Upper lobe of left lung (tissue), 6 donors: ENCODE measurements around the gene F12. TPM values are rescaled to one million over a fixed set of nuclear protein-coding genes. Genes with fewer than 3 reads are reported as not detected.

Source experiments
- ATAC-seq, 2 donors: fragments of 200-7000 bp; cut with Tn5 transposase; one replicate each; pipeline ENCODE4 v1.9.1; 2022; ENCODE audit warnings: mild to moderate bottlenecking in 2 of 2, moderate library complexity in 2 of 2; ENCODE audit not compliant: low FRiP score in 2 of 2
- DNase-seq, 2 donors: peaks; one replicate each; pipeline ENCODE4 v3.0.0-alpha.2; 2019 to 2020
- H3K27ac ChIP-seq, 4 donors: fragments of 200-600 bp; sonication (generic); one replicate each; pipeline ENCODE4 v1.5.1; 2016 to 2019
- H3K27me3 ChIP-seq, 4 donors: fragments of 200-600 bp; sonication (generic); one replicate each; pipeline ENCODE4 v1.5.1; 2017 to 2019
- H3K36me3 ChIP-seq, 4 donors: fragments of 200-600 bp; sonication (generic); one replicate each; pipeline ENCODE4 v1.5.1; 2016 to 2019
- H3K4me1 ChIP-seq, 4 donors: fragments of 200-600 bp; sonication (generic); one replicate each; pipeline ENCODE4 v1.5.1; 2018 to 2019
- H3K4me3 ChIP-seq, 4 donors: fragments of 200-600 bp; sonication (generic); one replicate each; pipeline ENCODE4 v1.5.1; 2017 to 2019; ENCODE audit warnings: mild to moderate bottlenecking in 2 of 4, moderate library complexity in 1 of 4
- H3K9me3 ChIP-seq, 4 donors: fragments of 200-600 bp; sonication (generic); one replicate each; pipeline ENCODE4 v1.5.1; 2018 to 2019
- CTCF ChIP-seq, 6 experiments: fragments of 450-650 bp in 4 of 6; fragments of 200-600 bp in 2 of 6; sonication (generic) in 2 of 6; IDR thresholded peaks; one replicate each; pipeline ENCODE4 v1.5.1; 2016 to 2019; ENCODE audit warnings: antibody characterized with exemption in 6 of 6
- EP300 ChIP-seq, 4 donors: sonication (generic); formaldehyde crosslinking; IDR thresholded peaks; one replicate each; pipeline ENCODE4 v1.5.1; 2017; ENCODE audit warnings: antibody characterized with exemption in 4 of 4, control low read depth in 2 of 4
- POLR2A ChIP-seq, 4 donors: fragments of 450-650 bp; IDR thresholded peaks; one replicate each; pipeline ENCODE4 v1.5.1; 2016 to 2017; ENCODE audit warnings: antibody characterized with exemption in 4 of 4, mild to moderate bottlenecking in 2 of 4
- POLR2AphosphoS5 ChIP-seq, 2 donors: sonication (generic); formaldehyde crosslinking; IDR thresholded peaks; one replicate each; pipeline ENCODE4 v1.5.1; 2017; ENCODE audit warnings: antibody characterized with exemption in 2 of 2
- WGBS, 2 donors: methylation state at CpG; one replicate each; pipeline ENCODE4 v1.1.5; 2017 to 2018; 5-methylcytosine and 5-hydroxymethylcytosine counted together
- total RNA-seq, 6 donors: library from RNA; depleted of rRNA in 4 of 6; stranded (reverse); fragments of >200 nt in 4 of 6; gene quantifications; one replicate each; pipeline versions ENCODE4 v1.1.0 to v1.2.1, GENCODE V29; 2016 to 2021
- donor health status: DM: no; HTN: no; CAD: no; lungs with moderate emphysema.
- donor health status: DM: no; HTN: yes; CAD: no; lungs with severe emphysema.

F12 gene
- total RNA-seq, 6 donors from 2014 or later: 0.91 to 7.8 (median 2.1) TPM; not detected in 1

- peak overlapping the region in 2 of 4 donors; percentile 57 to 80 for H3K4me3 ChIP-seq
- peak overlapping the region in 1 of 4 donors; percentile 85 for H3K27ac ChIP-seq
- no peak for TF ChIP-seq POLR2A (IDR thresholded peaks at IDR 0.05)
- no peak for TF ChIP-seq EP300 (IDR thresholded peaks at IDR 0.05)
- TF ChIP-seq CTCF (IDR thresholded peaks at IDR 0.05): no peak
- no peak for TF ChIP-seq POLR2AphosphoS5 (IDR thresholded peaks at IDR 0.05)
- peaks cover 0 to 26% (median 12%) of the 10 kb centered on the region in 4 donors for H3K36me3 ChIP-seq
- WGBS, 2 donors: 33 to 34% methylated on average over 10 to 12 of the region's 12 CpGs
- H3K27me3 ChIP-seq: no peaks in the 10 kb centered on the region
- H3K4me1 ChIP-seq: peaks cover 26 to 43% (median 29%) of the 10 kb centered on the region in 4 donors
- no peaks in the 10 kb centered on the region for H3K9me3 ChIP-seq
- no peak for ATAC-seq
- DNase-seq: no peak
Observed at GRCh38 chr5:177456591-177456964, 47.2 kb upstream of the F12 start.

- H3K4me1 ChIP-seq: peaks cover 23 to 40% (median 29%) of the 10 kb centered on the region in 4 donors
- H3K9me3 ChIP-seq: no peaks in the 10 kb centered on the region
- 0% methylated on average over 1 to 45 of the region's 76 CpGs for WGBS, 2 donors
- H3K27ac ChIP-seq: peak overlapping the region; percentile 52 to 85 (median 68)
- ATAC-seq (peak; percentile 82 to 90), DNase-seq (peak; percentile 95 to 98)
- H3K4me3 ChIP-seq: peak overlapping the region; percentile 57 to 81 (median 72)
- TF ChIP-seq POLR2A (IDR thresholded peaks at IDR 0.05) (no peak), EP300 (IDR thresholded peaks at IDR 0.05) (no peak), POLR2AphosphoS5 (IDR thresholded peaks at IDR 0.05) (peak; percentile 28 to 35), CTCF (IDR thresholded peaks at IDR 0.05) (peak; percentile 74 to 98 (median 85))
- H3K27me3 ChIP-seq: no peaks in the 10 kb centered on the region
- peaks cover 0 to 26% (median 12%) of the 10 kb centered on the region in 4 donors for H3K36me3 ChIP-seq
Observed at GRCh38 chr5:177455661-177456590, 46.6 kb upstream of the F12 start.

- no peaks in the 10 kb centered on the region for H3K9me3 ChIP-seq
- peak overlapping the region; percentile 57 to 81 (median 72) for H3K4me3 ChIP-seq
- ATAC-seq (peak; percentile 65 to 74), DNase-seq (peak; percentile 85 to 97)
- TF ChIP-seq EP300 (IDR thresholded peaks at IDR 0.05) (no peak), POLR2A (IDR thresholded peaks at IDR 0.05) (peak in 2 of 4 donors; percentile 33 to 48), CTCF (IDR thresholded peaks at IDR 0.05) (peak; percentile 56 to 94 (median 90)), POLR2AphosphoS5 (IDR thresholded peaks at IDR 0.05) (peak in 1 of 2 donors; percentile 53)
- H3K27me3 ChIP-seq: peaks cover 0 to under 1% (median 0%) of the 10 kb centered on the region in 4 donors
- peak overlapping the region; percentile 52 to 85 (median 68) for H3K27ac ChIP-seq
- H3K4me1 ChIP-seq: peaks cover 23 to 40% (median 29%) of the 10 kb centered on the region in 4 donors
- WGBS, 2 donors: 0% methylated on average over 24 of the region's 80 CpGs; no CpG with 5 or more reads in 1 of the 2 donors
- peaks cover 0 to 24% (median 12%) of the 10 kb centered on the region in 4 donors for H3K36me3 ChIP-seq
Observed at GRCh38 chr5:177455036-177455660, 45.8 kb upstream of the F12 start.

- peak; percentile 82 to 85 for ATAC-seq
- DNase-seq: peak; percentile 94 to 100
- Histone ChIP-seq H3K9me3 (no peaks in the 10 kb centered on the region), H3K36me3 (peaks cover 0 to 17% (median 8%) of the 10 kb centered on the region in 4 donors), H3K27ac (peak overlapping the region; percentile 13 to 85 (median 50)), H3K4me3 (peak overlapping the region; percentile 57 to 81 (median 72)), H3K4me1 (peaks cover 23 to 40% (median 29%) of the 10 kb centered on the region in 4 donors), H3K27me3 (peaks cover 0 to 7% (median under 1%) of the 10 kb centered on the region in 4 donors)
- TF ChIP-seq EP300 (IDR thresholded peaks at IDR 0.05): peak in 1 of 4 donors; percentile 7
- TF ChIP-seq CTCF (IDR thresholded peaks at IDR 0.05): peak; percentile 97 to 99 (median 99)
- no peak for TF ChIP-seq POLR2A (IDR thresholded peaks at IDR 0.05)
- peak; percentile 25 to 35 for TF ChIP-seq POLR2AphosphoS5 (IDR thresholded peaks at IDR 0.05)
- WGBS, 2 donors: 0% methylated on average over 4 to 8 of the region's 84 CpGs
Observed at GRCh38 chr5:177454397-177455035, 45.2 kb upstream of the F12 start.
